Sciatic nerve (tissue), 2 donors: Measurements from ENCODE around the gene MZT2B. TPM values are rescaled to one million over a fixed set of nuclear protein-coding genes. Genes with fewer than 3 reads are reported as not detected.
"Not testable (repeated sequence)": the region's sequence is repeated elsewhere in the genome, so short reads cannot be mapped to it uniquely, and the experiment has no call there.

Experiments
- ATAC-seq: fragments of 200-7000 bp; cut with Tn5 transposase; one replicate; pipeline ENCODE4 v1.9.1; 2020; ENCODE audit warnings: mild to moderate bottlenecking, moderate library complexity
- DNase-seq: peaks from one replicate; pipeline ENCODE4 v3.0.0-alpha.2; 2020; ENCODE audit warnings: low spot score
- intact Hi-C: fragments of 100-400 bp; cut with DNase I; formaldehyde crosslinking; loops from one replicate; pipeline ENCODE4 v1.14.2; 2022
- total RNA-seq: library from RNA; stranded (reverse); fragmentation: NEBNext Ultra II Directional; extraction: Animal tissue kit (Norgen Biotek cat#: 25700); gene quantifications from one replicate; pipeline ENCODE4 v1.2.1, GENCODE V29; 2021
- donor health status: DM: no; HTN: no; CAD: no.
- donor health status: DM: no; HTN: no; CAD: no.

The MZT2B gene
- total RNA-seq, 1 donor from 2014 or later: 168 TPM

GRCh38 chr2:130151145-130151512 is 30.9 kb upstream of the MZT2B start:
- intact Hi-C loops, ATAC-seq: not testable (repeated sequence)
- DNase-seq: peak; percentile 18

- DNase-seq: peak; percentile 23
- ATAC-seq, intact Hi-C loops: not testable (repeated sequence)
These were observed 29.8 kb upstream of the MZT2B start for GRCh38 chr2:130152136-130152815.

GRCh38 chr2:130152816-130153595 is 29.1 kb upstream of the MZT2B start:
- DNase-seq (peak; percentile 34), ATAC-seq (no peak)
- intact Hi-C loops: no loop called here

GRCh38 chr2:130153721-130154422 is 28.2 kb upstream of the MZT2B start:
- DNase-seq: peak; percentile 27
- not testable (repeated sequence) for ATAC-seq

GRCh38 chr2:130154423-130154770 is 27.7 kb upstream of the MZT2B start:
- intact Hi-C loops, ATAC-seq: not testable (repeated sequence)
- peak; percentile 34 for DNase-seq

More at GRCh38 chr2:130153721-130154422, 28.2 kb upstream of the MZT2B start:
- intact Hi-C loops: not testable (repeated sequence)

- peak; percentile 53 for DNase-seq
- intact Hi-C loops: no loop called here
- no peak for ATAC-seq
These were observed 27.0 kb upstream of the MZT2B start for GRCh38 chr2:130154773-130155765.

GRCh38 chr2:130155956-130156623 is 26.0 kb upstream of the MZT2B start:
- ATAC-seq, intact Hi-C loops: not testable (repeated sequence)

GRCh38 chr2:130156624-130157004 is 25.4 kb upstream of the MZT2B start:
- intact Hi-C loops: no loop called here
- DNase-seq: peak; percentile 15
- ATAC-seq: no peak

More at GRCh38 chr2:130155956-130156623, 26.0 kb upstream of the MZT2B start:
- DNase-seq: peak; percentile 48

- DNase-seq, intact Hi-C loops, ATAC-seq: not testable (repeated sequence)
These were observed 24.7 kb upstream of the MZT2B start for GRCh38 chr2:130157354-130157753.

GRCh38 chr2:130157825-130158514 is 24.1 kb upstream of the MZT2B start:
- DNase-seq, ATAC-seq, intact Hi-C loops: not testable (repeated sequence)

GRCh38 chr2:130158631-130159030 is 23.4 kb upstream of the MZT2B start:
- ATAC-seq (no peak), DNase-seq (no peak)
- intact Hi-C loops: no loop called here

- intact Hi-C loops, ATAC-seq, DNase-seq: not testable (repeated sequence)
These were observed 22.7 kb upstream of the MZT2B start for GRCh38 chr2:130159376-130159775.

- no peak for DNase-seq
- intact Hi-C loops: no loop called here
- ATAC-seq: no peak
These were observed 21.9 kb upstream of the MZT2B start for GRCh38 chr2:130160131-130160530.

GRCh38 chr2:130160838-130161705 is 21.0 kb upstream of the MZT2B start:
- ATAC-seq, intact Hi-C loops, DNase-seq: not testable (repeated sequence)

GRCh38 chr2:130162486-130162885 is 19.6 kb upstream of the MZT2B start:
- intact Hi-C loops, DNase-seq, ATAC-seq: not testable (repeated sequence)

GRCh38 chr2:130162968-130163367 is 19.1 kb upstream of the MZT2B start:
- intact Hi-C loops: no loop called here
- no peak for DNase-seq
- no peak for ATAC-seq
